22Rv1 (cell line): ENCODE measurements around the gene HECW1.

Experiments
- CTCF ChIP-seq: fragments of 450-650 bp; IDR thresholded peaks from 2 replicates; pipeline ENCODE4 v1.5.1; 2017; ENCODE audit warnings: mild to moderate bottlenecking
- ZFX ChIP-seq: fragments of 450-650 bp; IDR thresholded peaks from 2 replicates; pipeline ENCODE4 v1.6.1; 2017; ENCODE audit warnings: antibody characterized with exemption, borderline replicate concordance

- TF ChIP-seq CTCF, result no peak
- TF ChIP-seq ZFX, result no peak
These were observed 17.9 kb downstream of the HECW1 start for GRCh38 chr7:43130347-43130746.
